HepG2 (cell line): ENCODE measurements around the gene AP3D1. TPM values are rescaled to one million over a fixed set of nuclear protein-coding genes. Genes with fewer than 3 reads are reported as not detected.

Source experiments
- CBX1 ChIP-seq: IDR thresholded peaks from one replicate; pipeline ENCODE4 v1.6.1; 2016; ENCODE audit warnings: antibody characterized with exemption, low read depth
- CHCHD3 ChIP-seq: sonication (generic); formaldehyde crosslinking; IDR thresholded peaks from 2 replicates; pipeline ENCODE4 v1.8.0; 2022; ENCODE audit warnings: mild to moderate bottlenecking, missing genetic modification reagents, moderate library complexity
- KIAA2018 ChIP-seq: sonication (generic); formaldehyde crosslinking; IDR thresholded peaks from 2 replicates; pipeline ENCODE4 v1.5.0; 2020; ENCODE audit warnings: mild to moderate bottlenecking, missing genetic modification reagents, borderline replicate concordance
- LBX2 ChIP-seq: sonication (generic); formaldehyde crosslinking; IDR thresholded peaks from 2 replicates; pipeline ENCODE4 v1.5.0; 2020; ENCODE audit warnings: missing genetic modification reagents, mild to moderate bottlenecking, borderline replicate concordance
- MIER3 ChIP-seq: IDR thresholded peaks from 2 replicates; pipeline ENCODE4 v1.6.1; 2016; ENCODE audit warnings: missing compliant biosample characterization, borderline replicate concordance
- NKX3-1 ChIP-seq: sonication (generic); formaldehyde crosslinking; IDR thresholded peaks from 2 replicates; pipeline ENCODE4 v1.5.0; 2020; ENCODE audit warnings: missing genetic modification reagents
- SNAI1 ChIP-seq: sonication (generic); formaldehyde crosslinking; IDR thresholded peaks from 2 replicates; pipeline ENCODE4 v1.5.0; 2020; ENCODE audit warnings: mild to moderate bottlenecking, missing genetic modification reagents, borderline replicate concordance
- SRSF1 ChIP-seq: fragments of 200-400 bp; formaldehyde crosslinking; optimal IDR thresholded peaks from 2 replicates; pipeline ENCODE3; 2017; ENCODE audit warnings: mild to moderate bottlenecking, low read depth, low read length, moderate library complexity
- TIGD3 ChIP-seq: sonication (generic); formaldehyde crosslinking; IDR thresholded peaks from 2 replicates; pipeline ENCODE4 v1.5.1; 2020; ENCODE audit warnings: mild to moderate bottlenecking, missing genetic modification reagents, borderline replicate concordance
- UBTF ChIP-seq: sonication (generic); formaldehyde crosslinking; IDR thresholded peaks from 2 replicates; pipeline ENCODE4 v1.4.0; 2020; ENCODE audit warnings: mild to moderate bottlenecking, missing genetic modification reagents
- XRCC5 ChIP-seq: fragments of 200-400 bp; formaldehyde crosslinking; optimal IDR thresholded peaks from 2 replicates; pipeline ENCODE3; 2017; ENCODE audit warnings: mild to moderate bottlenecking, low read length
- ZFYVE20 ChIP-seq: sonication (generic); formaldehyde crosslinking; IDR thresholded peaks from 2 replicates; pipeline ENCODE4 v1.8.0; 2023; ENCODE audit warnings: low read depth, mild to moderate bottlenecking, moderate library complexity, missing genetic modification reagents, borderline replicate concordance
- ZNF263 ChIP-seq: sonication (generic); formaldehyde crosslinking; IDR thresholded peaks from 2 replicates; pipeline ENCODE4 v1.4.0; 2020; ENCODE audit warnings: missing genetic modification reagents
- ZNF468 ChIP-seq: sonication (generic); formaldehyde crosslinking; IDR thresholded peaks from 2 replicates; pipeline ENCODE4 v1.8.0; 2022; ENCODE audit warnings: mild to moderate bottlenecking, moderate library complexity, missing genetic modification reagents
- ZNF549 ChIP-seq: sonication (generic); formaldehyde crosslinking; IDR thresholded peaks from 2 replicates; pipeline ENCODE4 v1.5.0; 2020; ENCODE audit warnings: missing genetic modification reagents
- ZNF614 ChIP-seq: IDR thresholded peaks from 2 replicates; pipeline ENCODE4 v1.6.1; 2018; ENCODE audit warnings: missing biosample characterization, missing genetic modification reagents, inconsistent platforms, borderline replicate concordance
- ZNF724P ChIP-seq: sonication (generic); formaldehyde crosslinking; IDR thresholded peaks from 2 replicates; pipeline ENCODE4 v1.8.0; 2022; ENCODE audit warnings: missing genetic modification reagents, borderline replicate concordance
- ZNF772 ChIP-seq: sonication (generic); formaldehyde crosslinking; IDR thresholded peaks from 2 replicates; pipeline ENCODE4 v1.5.0; 2020; ENCODE audit warnings: mild to moderate bottlenecking, missing genetic modification reagents
- polyA plus RNA-seq, 8 experiments: library from polyadenylated mRNA; depleted of rRNA in 3 of 8; stranded (reverse) in 7 of 8; unstranded in 1 of 8; fragments of >200 nt; fragmentation: Illumina TruSeq in 4 of 8; extraction: Trizol in 4 of 8; gene quantifications; 2 replicates each; pipeline versions ENCODE4 v1.2.1 to v1.2.3, GENCODE V29; 2011 to 2016; ENCODE audit warnings: low read depth in 4 of 8, missing spikeins in 1 of 8, mixed read lengths in 1 of 8; ENCODE audit not compliant: insufficient read depth in 1 of 8
- total RNA-seq, 5 experiments: library from RNA; depleted of rRNA; stranded (reverse); fragments of >200 nt; fragmentation: Illumina TruSeq; extraction: Trizol; gene quantifications; 2 replicates each; pipeline ENCODE4 v1.2.3, GENCODE V29; 2016; ENCODE audit warnings: low read depth in 1 of 5

Gene AP3D1
- total and polyA plus RNA-seq, 2 of the 13 experiments (the other 11 are each of a cell fraction or from before 2014, with no cell fraction given), result 68.0 to 82.6 TPM

GRCh38 chr19:2150794-2151338 lies 500 bp downstream of the AP3D1 start (continued):
- TF ChIP-seq KIAA2018 (CRISPR knock-in tag) (no peak), ZNF549 (CRISPR knock-in tag) (no peak), SRSF1 (peak; percentile 67), LBX2 (CRISPR knock-in tag) (no peak), ZFYVE20 (CRISPR knock-in tag) (no peak), CHCHD3 (no peak), NKX3-1 (CRISPR knock-in tag) (peak; percentile 52; the same call in 1 of the 2 replicates), ZNF772 (CRISPR knock-in tag) (no peak), TIGD3 (CRISPR knock-in tag) (no peak), ZNF468 (CRISPR knock-in tag) (no peak), XRCC5 (no peak), SNAI1 (CRISPR knock-in tag) (no peak), ZNF263 (CRISPR knock-in tag) (0 out of 2 replicates have a peak, but pooled peaks have one; percentile 18), CBX1 (no peak), ZNF614 (CRISPR knock-in tag) (no peak), MIER3 (peak; percentile 9; the same call in 1 of the 2 replicates), ZNF724P (no peak), UBTF (CRISPR knock-in tag) (peak; percentile 60)
